RWPE1 (cell line): ENCODE data around the gene TMEM145.
A peak's percentile ranks its signal among the peaks of the same experiment; 100 is the strongest.

Experiments
- CTCF ChIA-PET: fragments of 350-600 bp; sonication (Branson Sonifier 250); formaldehyde crosslinking; extraction: SDS; loops from one replicate; lab custom pipeline; 2021; lab: Yijun Ruan, JAX
- POLR2A ChIA-PET: fragments of 400-600 bp; formaldehyde crosslinking; extraction: SDS; loops from one replicate; lab custom pipeline; 2020; ENCODE audit warnings: antibody characterized with exemption; ENCODE audit not compliant: low non-redundant PET; lab: Yijun Ruan, JAX
- DNase-seq: peaks from one replicate; pipeline ENCODE4 v3.0.0; 2012; ENCODE audit warnings: low spot score
- H3K27ac ChIP-seq: fragments of 450-650 bp; 2 replicates; pipeline ENCODE4 v1.5.1; 2017
- TF ChIP-seq, protein P1 (sequence below): fragments of 450-650 bp; conservative IDR thresholded peaks from 2 replicates; pipeline ENCODE4 v1.5.1; 2017; ENCODE audit warnings: low read depth, mild to moderate bottlenecking

The TMEM145 gene

DNA sequence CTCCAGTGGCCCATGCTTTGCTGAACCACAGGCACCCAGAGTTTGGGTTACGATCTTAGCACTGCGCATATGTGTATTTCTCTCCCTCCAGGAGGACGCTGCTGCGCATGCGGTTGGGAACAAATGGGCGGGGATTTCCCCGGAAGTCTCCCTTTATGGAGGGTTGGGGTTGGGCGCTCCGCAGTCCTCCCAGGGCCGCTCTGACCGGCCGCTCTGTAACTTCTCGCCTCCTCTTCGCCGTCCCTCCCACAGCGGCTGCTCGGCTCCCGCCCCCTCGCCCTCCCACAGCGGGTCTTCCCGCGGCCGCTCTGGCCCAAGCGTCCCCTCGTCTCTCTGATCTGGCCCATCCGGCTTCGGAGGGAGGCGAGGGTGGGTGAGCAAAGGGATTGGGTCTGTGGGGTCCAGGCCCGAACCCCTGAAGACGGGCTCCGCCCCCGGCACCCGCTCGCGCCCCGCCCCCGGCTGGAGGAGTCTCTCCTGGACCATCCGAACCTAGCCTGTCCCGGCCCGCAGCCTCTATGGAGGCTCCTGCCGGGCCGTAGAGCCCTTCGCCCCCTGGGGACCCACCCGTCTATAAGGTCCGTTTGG, 12.3 kb downstream of the TMEM145 start, which contains the start of gene MEGF8:
Gene MEGF8, plus strand, starts transcription at position 328 of the 588 bp plus-strand sequence. CDS start 609 bp downstream, outside the sequence.
- POLR2A ChIA-PET: no interaction called here
- H3K27ac ChIP-seq: peak within 1 kb of the TSS; percentile 78
- peak; percentile 98 for DNase-seq
- CTCF ChIA-PET: no interaction called here
- TF ChIP-seq, protein P1, sequence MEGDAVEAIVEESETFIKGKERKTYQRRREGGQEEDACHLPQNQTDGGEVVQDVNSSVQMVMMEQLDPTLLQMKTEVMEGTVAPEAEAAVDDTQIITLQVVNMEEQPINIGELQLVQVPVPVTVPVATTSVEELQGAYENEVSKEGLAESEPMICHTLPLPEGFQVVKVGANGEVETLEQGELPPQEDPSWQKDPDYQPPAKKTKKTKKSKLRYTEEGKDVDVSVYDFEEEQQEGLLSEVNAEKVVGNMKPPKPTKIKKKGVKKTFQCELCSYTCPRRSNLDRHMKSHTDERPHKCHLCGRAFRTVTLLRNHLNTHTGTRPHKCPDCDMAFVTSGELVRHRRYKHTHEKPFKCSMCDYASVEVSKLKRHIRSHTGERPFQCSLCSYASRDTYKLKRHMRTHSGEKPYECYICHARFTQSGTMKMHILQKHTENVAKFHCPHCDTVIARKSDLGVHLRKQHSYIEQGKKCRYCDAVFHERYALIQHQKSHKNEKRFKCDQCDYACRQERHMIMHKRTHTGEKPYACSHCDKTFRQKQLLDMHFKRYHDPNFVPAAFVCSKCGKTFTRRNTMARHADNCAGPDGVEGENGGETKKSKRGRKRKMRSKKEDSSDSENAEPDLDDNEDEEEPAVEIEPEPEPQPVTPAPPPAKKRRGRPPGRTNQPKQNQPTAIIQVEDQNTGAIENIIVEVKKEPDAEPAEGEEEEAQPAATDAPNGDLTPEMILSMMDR: peak; percentile 86; the same call in 1 of the 2 replicates

DNA sequence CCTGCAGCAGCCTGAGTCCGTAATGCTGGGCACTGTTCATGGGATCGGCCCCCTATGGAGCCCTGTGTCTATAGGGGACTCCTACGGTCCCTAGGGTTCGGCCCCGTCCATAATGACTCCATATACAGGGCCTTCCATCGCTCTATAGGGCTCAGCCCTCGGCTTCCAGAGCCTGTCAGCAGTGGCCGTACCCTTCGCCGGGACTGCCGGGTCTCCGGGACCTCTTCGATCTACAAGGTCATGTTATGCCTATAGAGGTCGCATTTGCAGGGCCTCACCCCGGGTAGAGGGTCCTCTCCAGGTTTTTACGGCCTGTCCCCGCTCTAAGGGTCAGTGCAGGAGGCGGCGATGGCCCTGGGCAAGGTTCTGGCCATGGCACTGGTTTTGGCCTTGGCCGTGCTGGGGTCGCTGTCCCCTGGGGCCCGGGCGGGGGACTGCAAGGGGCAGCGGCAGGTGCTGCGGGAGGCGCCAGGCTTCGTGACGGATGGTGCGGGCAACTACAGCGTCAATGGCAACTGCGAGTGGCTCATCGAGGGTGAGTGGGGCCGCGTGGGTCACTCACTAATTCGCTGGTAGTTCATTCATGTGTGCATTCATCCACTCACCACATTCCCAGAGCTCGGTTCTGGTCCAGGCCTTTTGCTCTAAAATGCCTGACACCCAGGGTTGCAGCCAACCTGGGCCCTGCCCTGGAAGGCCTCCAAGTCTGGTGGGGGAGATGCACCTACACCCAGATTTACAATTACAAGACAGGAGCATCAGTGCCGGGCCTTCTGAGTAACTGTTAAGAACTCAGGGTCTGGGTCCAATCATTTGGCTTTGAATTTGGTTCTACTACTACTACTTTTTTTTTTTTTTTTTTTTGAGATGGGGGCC, 13.0 kb downstream of the TMEM145 start:
- CTCF ChIA-PET: interaction anchor here (0.7 kb wide), 1 partner anchor 18 kb away, joined by 3 read pairs; no protein-coding TSS in a partner anchor
- peak overlapping the region; percentile 78 for H3K27ac ChIP-seq
- POLR2A ChIA-PET: no interaction called here
- TF ChIP-seq, protein P1: no peak; the same call in 1 of the 2 replicates
- peak; percentile 17 for DNase-seq

DNA sequence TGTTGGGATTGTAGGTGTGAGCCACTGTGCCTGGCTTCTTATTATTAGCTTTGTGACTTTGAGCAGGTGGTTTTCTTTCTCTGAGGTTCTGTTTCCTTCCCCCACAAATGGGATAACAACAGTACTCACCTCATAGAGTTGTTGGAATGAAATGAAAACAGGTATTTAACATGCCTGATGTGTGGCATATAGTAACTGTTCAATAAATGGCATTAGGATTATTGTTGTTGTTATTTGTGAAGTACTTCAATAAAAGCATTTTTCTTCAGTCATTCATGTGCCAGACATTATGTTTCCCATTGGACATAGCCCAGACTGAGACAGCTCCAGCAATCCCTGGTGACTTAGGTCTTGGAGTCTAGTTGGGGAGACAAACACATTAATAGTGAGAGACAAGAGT, 13.9 kb downstream of the TMEM145 start:
- TF ChIP-seq, protein P1: no peak
- CTCF ChIA-PET: interaction anchor here (0.6 to 0.7 kb wide), 2 partner anchors 17 to 124 kb away, joined by 3 read pairs; no protein-coding TSS in a partner anchor
- POLR2A ChIA-PET: no interaction called here
- no peak for DNase-seq
- no peak overlapping the region for H3K27ac ChIP-seq

DNA sequence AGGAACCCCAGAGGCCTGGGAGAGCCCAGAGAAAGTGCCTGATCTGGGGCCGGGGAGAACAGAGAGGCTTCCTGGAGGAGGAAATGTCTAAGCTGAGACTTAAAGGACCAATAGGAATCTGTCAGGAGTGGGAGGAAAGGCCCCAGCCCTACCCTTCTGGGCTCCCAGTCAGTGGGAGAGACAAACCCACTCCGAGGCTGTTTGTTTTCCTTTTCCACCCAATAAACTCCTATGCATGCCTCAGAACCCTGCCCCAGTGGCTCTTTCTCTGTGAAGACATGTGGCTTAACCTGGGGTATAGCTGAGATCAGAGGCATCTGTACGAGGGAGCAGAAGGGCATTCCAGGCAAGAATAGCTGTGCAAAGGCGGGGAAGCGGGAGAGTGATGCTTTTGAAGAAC, 14.3 kb downstream of the TMEM145 start:
- TF ChIP-seq, protein P1: no peak
- DNase-seq: no peak
- H3K27ac ChIP-seq: no peak overlapping the region
- POLR2A ChIA-PET: no interaction called here
- CTCF ChIA-PET: interaction anchor here (0.6 kb wide), 1 partner anchor 124 kb away, joined by 3 read pairs; no protein-coding TSS in a partner anchor

DNA sequence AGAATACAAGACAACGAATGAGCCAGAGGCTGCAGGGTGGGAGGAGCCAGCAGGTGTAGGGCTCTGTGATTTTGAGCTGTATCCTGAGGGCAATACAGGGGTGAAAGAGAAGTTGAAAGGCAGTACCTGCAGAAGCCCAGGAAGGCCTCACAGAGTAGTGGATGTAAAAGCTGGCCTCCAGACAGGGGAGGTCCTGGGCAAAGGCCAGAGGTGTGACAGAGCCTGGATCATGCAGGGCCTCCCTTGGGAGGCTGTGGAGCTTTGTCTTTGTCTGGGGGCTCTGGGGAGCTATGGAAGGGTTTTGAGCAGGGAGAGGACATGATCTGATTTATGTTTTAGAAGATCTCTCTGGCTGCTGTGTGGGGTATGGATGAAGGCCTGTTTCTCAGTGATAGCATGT, 15.0 kb downstream of the TMEM145 start:
- no peak overlapping the region for H3K27ac ChIP-seq
- CTCF ChIA-PET: no interaction called here
- no peak for DNase-seq
- POLR2A ChIA-PET: no interaction called here
- TF ChIP-seq, protein P1: no peak

DNA sequence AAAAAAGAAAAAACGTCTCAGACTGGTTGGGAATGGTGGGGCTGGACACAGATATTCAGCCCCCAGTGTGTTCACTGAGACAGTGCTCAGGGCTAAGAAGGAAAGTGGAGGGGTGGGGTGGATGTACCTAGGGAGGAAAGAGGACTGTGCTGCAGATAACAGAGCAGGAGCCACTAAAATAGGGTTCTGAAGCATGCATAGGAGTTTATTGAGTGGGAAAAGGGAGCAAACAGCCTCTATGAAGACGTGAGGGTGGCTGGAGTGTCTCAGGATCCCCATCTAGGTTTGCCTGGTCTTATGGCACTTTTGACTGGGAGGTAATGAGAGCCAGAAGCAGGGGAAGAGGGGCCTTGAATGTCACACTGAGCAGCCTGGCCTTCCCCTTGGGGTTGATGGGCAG, 15.7 kb downstream of the TMEM145 start:
- TF ChIP-seq, protein P1: no peak
- POLR2A ChIA-PET: no interaction called here
- no peak overlapping the region for H3K27ac ChIP-seq
- CTCF ChIA-PET: interaction anchor here (0.5 kb wide), 1 partner anchor 81 kb away, joined by 4 read pairs; no protein-coding TSS in a partner anchor
- DNase-seq: no peak
